H4 (cell line): Measurements from ENCODE around the gene ZBTB40. TPM values are rescaled to one million over a fixed set of nuclear protein-coding genes. Genes with fewer than 3 reads are reported as not detected.

Experiments used
- DNase-seq: peaks from one replicate; pipeline ENCODE4 v3.0.0-alpha.2; 2015; ENCODE audit warnings: low spot score
- total RNA-seq: library from RNA; depleted of rRNA; stranded (reverse); fragments of >200 nt; shearing (Covaris generic); gene quantifications from 2 replicates; pipeline ENCODE4 v1.2.3, GENCODE V29; 2014; rRNA removed

The ZBTB40 gene
- total RNA-seq = 12.1 and 14.0 TPM in 2 replicates

GRCh38 chr1:22451702-22452480, at the start of gene ZBTB40:
Gene ZBTB40 (plus strand): TSS chr1:22451851. CDS start chr1:22489949, 38,098 bp downstream.
- DNase-seq = peak; percentile 96

- DNase-seq = no peak
Measured at GRCh38 chr1:22402356-22403053, 49.1 kb upstream of the ZBTB40 start.

- DNase-seq = no peak
Measured at GRCh38 chr1:22404486-22404885, 47.2 kb upstream of the ZBTB40 start.

- DNase-seq = no peak
Measured at GRCh38 chr1:22406722-22407495, 44.7 kb upstream of the ZBTB40 start.

GRCh38 chr1:22408230-22408629, 43.4 kb upstream of the ZBTB40 start:
- DNase-seq = no peak

- no peak for DNase-seq
Measured at GRCh38 chr1:22410401-22410800, 41.2 kb upstream of the ZBTB40 start.

GRCh38 chr1:22410928-22411495, 40.6 kb upstream of the ZBTB40 start:
- no peak for DNase-seq

GRCh38 chr1:22411589-22411988, 40.1 kb upstream of the ZBTB40 start:
- no peak for DNase-seq

GRCh38 chr1:22412932-22413727, 38.5 kb upstream of the ZBTB40 start:
- peak; percentile 73 for DNase-seq

- DNase-seq = no peak
Measured at GRCh38 chr1:22413799-22414198, 37.9 kb upstream of the ZBTB40 start.

GRCh38 chr1:22414244-22414751, 37.4 kb upstream of the ZBTB40 start:
- peak; percentile 80 for DNase-seq

GRCh38 chr1:22415489-22415888, 36.2 kb upstream of the ZBTB40 start:
- no peak for DNase-seq

- peak; percentile 68 for DNase-seq
Measured at GRCh38 chr1:22416555-22417454, 34.8 kb upstream of the ZBTB40 start.

GRCh38 chr1:22417466-22417865, 34.2 kb upstream of the ZBTB40 start:
- no peak for DNase-seq

GRCh38 chr1:22418312-22418711, 33.3 kb upstream of the ZBTB40 start:
- no peak for DNase-seq

GRCh38 chr1:22418933-22419382, 32.7 kb upstream of the ZBTB40 start:
- no peak for DNase-seq

- DNase-seq = peak; percentile 76
Measured at GRCh38 chr1:22420455-22421053, 31.1 kb upstream of the ZBTB40 start.

- no peak for DNase-seq
Measured at GRCh38 chr1:22426781-22427180, 24.9 kb upstream of the ZBTB40 start.

- peak; percentile 71 for DNase-seq
Measured at GRCh38 chr1:22428672-22429071, 23.0 kb upstream of the ZBTB40 start.
